ENCODE measurements around the gene WDFY4. TPM values are rescaled to one million over a fixed set of nuclear protein-coding genes. Genes with fewer than 3 reads are reported as not detected.

The WDFY4 gene
- polyA plus RNA-seq, 1 of the 3 experiments (the other 2 are of a cell fraction) = not detected

DNA sequence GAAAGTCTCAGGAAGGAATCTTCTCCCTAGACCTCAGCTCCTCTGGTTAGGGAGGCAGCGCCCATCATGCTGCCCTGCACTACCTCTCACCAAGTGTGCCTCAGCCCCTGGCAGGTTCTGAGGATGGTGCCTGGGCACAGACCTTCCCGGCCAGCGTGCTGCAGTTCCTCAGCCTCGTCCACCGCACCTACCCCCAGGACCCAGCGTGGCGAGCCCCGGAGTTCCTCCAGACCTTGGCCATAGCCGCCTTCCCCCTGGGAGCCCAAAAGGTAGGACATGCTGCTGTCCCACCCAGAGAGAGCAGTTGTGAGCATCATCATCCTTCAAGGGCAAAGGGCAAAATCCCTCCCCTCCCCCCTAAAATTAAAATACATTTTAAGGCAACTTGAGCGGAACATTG, 132.5 kb downstream of the WDFY4 start (continued):
- TF ChIP-seq, protein P1, sequence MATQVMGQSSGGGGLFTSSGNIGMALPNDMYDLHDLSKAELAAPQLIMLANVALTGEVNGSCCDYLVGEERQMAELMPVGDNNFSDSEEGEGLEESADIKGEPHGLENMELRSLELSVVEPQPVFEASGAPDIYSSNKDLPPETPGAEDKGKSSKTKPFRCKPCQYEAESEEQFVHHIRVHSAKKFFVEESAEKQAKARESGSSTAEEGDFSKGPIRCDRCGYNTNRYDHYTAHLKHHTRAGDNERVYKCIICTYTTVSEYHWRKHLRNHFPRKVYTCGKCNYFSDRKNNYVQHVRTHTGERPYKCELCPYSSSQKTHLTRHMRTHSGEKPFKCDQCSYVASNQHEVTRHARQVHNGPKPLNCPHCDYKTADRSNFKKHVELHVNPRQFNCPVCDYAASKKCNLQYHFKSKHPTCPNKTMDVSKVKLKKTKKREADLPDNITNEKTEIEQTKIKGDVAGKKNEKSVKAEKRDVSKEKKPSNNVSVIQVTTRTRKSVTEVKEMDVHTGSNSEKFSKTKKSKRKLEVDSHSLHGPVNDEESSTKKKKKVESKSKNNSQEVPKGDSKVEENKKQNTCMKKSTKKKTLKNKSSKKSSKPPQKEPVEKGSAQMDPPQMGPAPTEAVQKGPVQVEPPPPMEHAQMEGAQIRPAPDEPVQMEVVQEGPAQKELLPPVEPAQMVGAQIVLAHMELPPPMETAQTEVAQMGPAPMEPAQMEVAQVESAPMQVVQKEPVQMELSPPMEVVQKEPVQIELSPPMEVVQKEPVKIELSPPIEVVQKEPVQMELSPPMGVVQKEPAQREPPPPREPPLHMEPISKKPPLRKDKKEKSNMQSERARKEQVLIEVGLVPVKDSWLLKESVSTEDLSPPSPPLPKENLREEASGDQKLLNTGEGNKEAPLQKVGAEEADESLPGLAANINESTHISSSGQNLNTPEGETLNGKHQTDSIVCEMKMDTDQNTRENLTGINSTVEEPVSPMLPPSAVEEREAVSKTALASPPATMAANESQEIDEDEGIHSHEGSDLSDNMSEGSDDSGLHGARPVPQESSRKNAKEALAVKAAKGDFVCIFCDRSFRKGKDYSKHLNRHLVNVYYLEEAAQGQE (IDR thresholded peaks at IDR 0.05; ENCODE audit: low read depth, low read length) = no peak
- no peak for TF ChIP-seq JUND (IDR thresholded peaks at IDR 0.05)
- no peak for TF ChIP-seq EZH2phosphoT487 (IDR thresholded peaks at IDR 0.05; ENCODE audit: borderline replicate concordance, low read depth)

DNA sequence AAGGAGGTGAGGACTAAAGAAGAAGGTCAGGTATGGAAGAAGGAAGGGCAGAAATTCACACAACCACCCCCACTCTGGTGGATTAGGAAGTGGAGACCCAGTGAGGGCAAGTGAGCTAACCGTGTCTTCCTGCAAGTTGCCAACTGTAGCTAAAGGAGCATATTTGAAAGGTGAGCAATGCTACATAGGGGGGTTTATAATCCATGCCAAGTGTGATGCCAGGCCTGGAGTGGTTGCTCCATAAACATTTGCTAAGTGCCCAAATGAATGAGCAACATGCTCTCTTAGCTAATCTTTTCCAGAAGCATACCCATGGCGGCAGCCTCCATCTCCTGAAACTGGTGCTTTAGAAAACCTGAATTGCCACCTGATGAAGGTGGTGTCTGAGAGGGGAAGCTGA, 133.4 kb downstream of the WDFY4 start:
- CTCF ChIA-PET = no interaction called here

DNA sequence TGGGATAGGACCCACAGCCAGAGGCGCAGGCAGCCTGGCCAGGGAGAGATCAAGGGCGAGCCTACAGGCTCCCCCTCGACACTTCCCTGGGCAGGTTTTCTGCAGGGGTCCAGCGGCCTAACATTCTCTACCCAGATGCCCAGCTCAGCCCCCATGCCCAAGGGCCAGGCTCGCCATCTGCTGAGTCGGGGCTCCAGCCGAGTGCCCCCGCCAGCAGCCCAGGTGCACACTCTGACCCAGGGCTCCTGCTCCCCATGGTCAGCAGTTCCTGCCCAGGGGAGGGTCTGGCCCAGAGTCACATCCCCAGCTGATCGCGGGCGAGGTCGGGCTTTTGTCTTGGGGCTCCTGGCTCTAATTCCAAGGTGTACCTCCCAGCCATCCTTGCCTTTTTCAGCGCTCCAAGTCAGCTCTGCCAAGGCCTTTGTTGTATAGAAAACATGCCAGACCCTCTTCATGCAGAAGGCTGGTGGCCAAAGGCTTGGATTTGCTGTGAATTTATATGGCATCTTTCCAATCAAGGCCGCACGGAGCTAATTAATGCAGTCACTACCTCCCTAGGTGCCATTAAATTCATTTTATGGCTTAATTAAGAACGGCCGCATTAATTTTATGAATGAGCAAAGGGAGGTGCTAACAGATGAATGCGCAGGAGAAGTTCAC, 134.3 kb downstream of the WDFY4 start:
- no peak overlapping the region for H3K9ac ChIP-seq
- no peaks in the 10 kb centered on the region for H3K9me3 ChIP-seq
- WGBS (ENCODE audit: low lambda C conversion rate) = 46% methylated on average over 10 of the region's 18 CpGs
- peaks cover 0 to 2% of the 10 kb centered on the region in 2 experiments; a peak in 1 of 4 replicates for H3K4me1 ChIP-seq (ENCODE audit: control insufficient read depth in 1 of 2, insufficient read depth in 2 of 2, low read depth in 1 of 2, low read length in 1 of 2)
- H3K79me2 ChIP-seq (ENCODE audit: insufficient read depth) = no peaks in the 10 kb centered on the region
- H3K36me3 ChIP-seq (replicated peaks in 1 of 2; ENCODE audit: control insufficient read depth in 1 of 2, insufficient read depth in 2 of 2, low read length in 1 of 2) = no peaks in the 10 kb centered on the region
- POLR2A ChIA-PET = no interaction called here
- H3K27ac ChIP-seq (ENCODE audit: low read depth in 2 of 2, low read length in 1 of 2) = no peak overlapping the region
- CTCF ChIA-PET = no interaction called here
- no peaks in the 10 kb centered on the region for H3K27me3 ChIP-seq (ENCODE audit: insufficient read depth)
- H3F3A ChIP-seq (replicated peaks; ENCODE audit: insufficient read depth) = no peaks in the 10 kb centered on the region
- TF ChIP-seq, protein P1 (IDR thresholded peaks at IDR 0.05; ENCODE audit: low read depth, low read length) = no peak
- TF ChIP-seq GABPA (IDR thresholded peaks at IDR 0.05; ENCODE audit: low read depth) (no peak), EP300 (IDR thresholded peaks at IDR 0.05; ENCODE audit: borderline replicate concordance in 1 of 2, low read depth in 1 of 2, low read length in 1 of 2) (no peak)
- TF ChIP-seq, protein P2, sequence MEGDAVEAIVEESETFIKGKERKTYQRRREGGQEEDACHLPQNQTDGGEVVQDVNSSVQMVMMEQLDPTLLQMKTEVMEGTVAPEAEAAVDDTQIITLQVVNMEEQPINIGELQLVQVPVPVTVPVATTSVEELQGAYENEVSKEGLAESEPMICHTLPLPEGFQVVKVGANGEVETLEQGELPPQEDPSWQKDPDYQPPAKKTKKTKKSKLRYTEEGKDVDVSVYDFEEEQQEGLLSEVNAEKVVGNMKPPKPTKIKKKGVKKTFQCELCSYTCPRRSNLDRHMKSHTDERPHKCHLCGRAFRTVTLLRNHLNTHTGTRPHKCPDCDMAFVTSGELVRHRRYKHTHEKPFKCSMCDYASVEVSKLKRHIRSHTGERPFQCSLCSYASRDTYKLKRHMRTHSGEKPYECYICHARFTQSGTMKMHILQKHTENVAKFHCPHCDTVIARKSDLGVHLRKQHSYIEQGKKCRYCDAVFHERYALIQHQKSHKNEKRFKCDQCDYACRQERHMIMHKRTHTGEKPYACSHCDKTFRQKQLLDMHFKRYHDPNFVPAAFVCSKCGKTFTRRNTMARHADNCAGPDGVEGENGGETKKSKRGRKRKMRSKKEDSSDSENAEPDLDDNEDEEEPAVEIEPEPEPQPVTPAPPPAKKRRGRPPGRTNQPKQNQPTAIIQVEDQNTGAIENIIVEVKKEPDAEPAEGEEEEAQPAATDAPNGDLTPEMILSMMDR (IDR thresholded peaks at IDR 0.05) = no peak
- H3K4me2 ChIP-seq = no peak overlapping the region
- H3K9me2 ChIP-seq = no peaks in the 10 kb centered on the region
- DNase-seq = no peak
- H3K4me3 ChIP-seq (ENCODE audit: low read depth in 2 of 2, low read length in 1 of 2) = no peak overlapping the region
- no peak overlapping the region for H2AFZ ChIP-seq (ENCODE audit: low read depth)
- H4K20me1 ChIP-seq (ENCODE audit: insufficient read depth) = no peaks in the 10 kb centered on the region

More for the DNA sequence above, 133.4 kb downstream of the WDFY4 start:
- 12% methylated on average over 2 of the region's 2 CpGs for WGBS (ENCODE audit: low lambda C conversion rate)
- Histone ChIP-seq H3K27ac (ENCODE audit: low read depth in 2 of 2, low read length in 1 of 2) (no peak overlapping the region), H3F3A (replicated peaks; ENCODE audit: insufficient read depth) (no peaks in the 10 kb centered on the region), H3K4me1 (ENCODE audit: control insufficient read depth in 1 of 2, insufficient read depth in 2 of 2, low read depth in 1 of 2, low read length in 1 of 2) (peaks cover 0 to 2% of the 10 kb centered on the region in 2 experiments; a peak in 1 of 4 replicates), H3K27me3 (ENCODE audit: insufficient read depth) (no peaks in the 10 kb centered on the region), H3K9me2 (no peaks in the 10 kb centered on the region), H4K20me1 (ENCODE audit: insufficient read depth) (no peaks in the 10 kb centered on the region), H3K9me3 (no peaks in the 10 kb centered on the region), H3K9ac (no peak overlapping the region), H3K79me2 (ENCODE audit: insufficient read depth) (no peaks in the 10 kb centered on the region), H3K4me3 (ENCODE audit: low read depth in 2 of 2, low read length in 1 of 2) (no peak overlapping the region), H3K4me2 (no peak overlapping the region), H2AFZ (ENCODE audit: low read depth) (no peak overlapping the region), H3K36me3 (replicated peaks in 1 of 2; ENCODE audit: control insufficient read depth in 1 of 2, insufficient read depth in 2 of 2, low read length in 1 of 2) (no peaks in the 10 kb centered on the region)
- POLR2A ChIA-PET = no interaction called here
- TF ChIP-seq NFIC (IDR thresholded peaks at IDR 0.05; ENCODE audit: borderline replicate concordance) (no peak), FOXM1 (IDR thresholded peaks at IDR 0.05; ENCODE audit: low read depth) (no peak), GABPA (IDR thresholded peaks at IDR 0.05; ENCODE audit: low read depth) (no peak)
- TF ChIP-seq, protein P3, sequence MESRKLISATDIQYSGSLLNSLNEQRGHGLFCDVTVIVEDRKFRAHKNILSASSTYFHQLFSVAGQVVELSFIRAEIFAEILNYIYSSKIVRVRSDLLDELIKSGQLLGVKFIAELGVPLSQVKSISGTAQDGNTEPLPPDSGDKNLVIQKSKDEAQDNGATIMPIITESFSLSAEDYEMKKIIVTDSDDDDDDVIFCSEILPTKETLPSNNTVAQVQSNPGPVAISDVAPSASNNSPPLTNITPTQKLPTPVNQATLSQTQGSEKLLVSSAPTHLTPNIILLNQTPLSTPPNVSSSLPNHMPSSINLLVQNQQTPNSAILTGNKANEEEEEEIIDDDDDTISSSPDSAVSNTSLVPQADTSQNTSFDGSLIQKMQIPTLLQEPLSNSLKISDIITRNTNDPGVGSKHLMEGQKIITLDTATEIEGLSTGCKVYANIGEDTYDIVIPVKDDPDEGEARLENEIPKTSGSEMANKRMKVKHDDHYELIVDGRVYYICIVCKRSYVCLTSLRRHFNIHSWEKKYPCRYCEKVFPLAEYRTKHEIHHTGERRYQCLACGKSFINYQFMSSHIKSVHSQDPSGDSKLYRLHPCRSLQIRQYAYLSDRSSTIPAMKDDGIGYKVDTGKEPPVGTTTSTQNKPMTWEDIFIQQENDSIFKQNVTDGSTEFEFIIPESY (IDR thresholded peaks at IDR 0.05; ENCODE audit: borderline replicate concordance, low read depth) = no peak
- DNase-seq = no peak
